ENCODE data around the gene ARFIP1. TPM values are rescaled to one million over a fixed set of nuclear protein-coding genes. Genes with fewer than 3 reads are reported as not detected.

Gene ARFIP1
- total RNA-seq, 4 donors from 2014 or later, result 34.3 to 45.1 (median 42.1) TPM

GRCh38 chr4:152771741-152772533 lies 7.8 kb upstream of the ARFIP1 start:
- 70 to 78% methylated on average over 3 of the region's 3 CpGs for WGBS, 2 donors
- Histone ChIP-seq H3K27ac (no peak overlapping the region), H3K36me3 (no peaks in the 10 kb centered on the region), H3K4me1 (no peaks in the 10 kb centered on the region), H3K9me3 (no peaks in the 10 kb centered on the region), H3K4me3 (replicated peaks in 1 of 3) (no peak overlapping the region), H3K27me3 (no peaks in the 10 kb centered on the region)
- TF ChIP-seq POLR2A (IDR thresholded peaks at IDR 0.05) (no peak), CTCF (IDR thresholded peaks at IDR 0.05) (no peak)
- no peak for DNase-seq
- intact Hi-C loops (cut with DNase I), result no loop called here

- intact Hi-C loops (cut with DNase I), result no loop called here
- no peak overlapping the region for H3K4me3 ChIP-seq (replicated peaks in 1 of 3)
- H3K27ac ChIP-seq, result no peak overlapping the region
- no peaks in the 10 kb centered on the region for H3K4me1 ChIP-seq
- WGBS, 2 donors, result 93 to 95% methylated on average over 2 of the region's 2 CpGs
- H3K36me3 ChIP-seq, result no peaks in the 10 kb centered on the region
- DNase-seq, result no peak
- TF ChIP-seq POLR2A (IDR thresholded peaks at IDR 0.05) (no peak), CTCF (IDR thresholded peaks at IDR 0.05) (no peak)
- H3K9me3 ChIP-seq, result no peaks in the 10 kb centered on the region
- no peaks in the 10 kb centered on the region for H3K27me3 ChIP-seq
These were observed 6.4 kb upstream of the ARFIP1 start for GRCh38 chr4:152773339-152773738.

- intact Hi-C loops (cut with DNase I), result no loop called here
- H3K36me3 ChIP-seq, result no peaks in the 10 kb centered on the region
- 56 to 68% methylated on average over 1 of the region's 1 CpG for WGBS, 2 donors
- H3K4me3 ChIP-seq (replicated peaks in 1 of 3), result no peak overlapping the region
- H3K9me3 ChIP-seq, result no peaks in the 10 kb centered on the region
- TF ChIP-seq POLR2A (IDR thresholded peaks at IDR 0.05) (no peak), CTCF (IDR thresholded peaks at IDR 0.05) (no peak)
- no peak overlapping the region for H3K27ac ChIP-seq
- DNase-seq, result no peak
- no peaks in the 10 kb centered on the region for H3K27me3 ChIP-seq
- H3K4me1 ChIP-seq, result peaks cover 0 to 4% of the 10 kb centered on the region in 2 donors
These were observed 5.8 kb upstream of the ARFIP1 start for GRCh38 chr4:152773953-152774352.

GRCh38 chr4:152776352-152776751 lies 3.4 kb upstream of the ARFIP1 start:
- Histone ChIP-seq H3K4me1 (peaks cover 3 to 11% of the 10 kb centered on the region in 2 donors), H3K9me3 (no peaks in the 10 kb centered on the region), H3K27me3 (no peaks in the 10 kb centered on the region), H3K36me3 (no peaks in the 10 kb centered on the region), H3K4me3 (replicated peaks in 1 of 3) (no peak overlapping the region), H3K27ac (no peak overlapping the region)
- intact Hi-C loops (cut with DNase I), result no loop called here
- no peak for DNase-seq
- TF ChIP-seq CTCF (IDR thresholded peaks at IDR 0.05) (no peak), POLR2A (IDR thresholded peaks at IDR 0.05) (no peak)

GRCh38 chr4:152777488-152777887 lies 2.3 kb upstream of the ARFIP1 start:
- no peak for DNase-seq
- Histone ChIP-seq H3K4me3 (replicated peaks in 1 of 3) (no peak overlapping the region), H3K36me3 (no peaks in the 10 kb centered on the region), H3K4me1 (peaks cover 3 to 12% of the 10 kb centered on the region in 2 donors), H3K27ac (no peak overlapping the region), H3K27me3 (no peaks in the 10 kb centered on the region), H3K9me3 (no peaks in the 10 kb centered on the region)
- WGBS, 2 donors, result 91 to 94% methylated on average over 1 of the region's 1 CpG
- TF ChIP-seq POLR2A (IDR thresholded peaks at IDR 0.05) (no peak), CTCF (IDR thresholded peaks at IDR 0.05) (no peak)
- intact Hi-C loops (cut with DNase I), result no loop called here
